NCI-H2107 treated with DMSO at 0.1 percent for 48 hours (cell line): ENCODE results near the gene TXNDC8.
"Not testable (repeated sequence)": the region's sequence is repeated elsewhere in the genome, so short reads cannot be mapped to it uniquely, and the experiment has no call there.

Source experiments
- DNase-seq: peaks from one replicate; lab custom pipeline; 2025; ENCODE audit not compliant: unreplicated experiment; lab: John Stamatoyannopoulos, UW

TXNDC8 gene

GRCh38 chr9:110328763-110329162 is 8.9 kb downstream of the TXNDC8 start:
- no peak for DNase-seq

GRCh38 chr9:110327716-110328115 is 9.9 kb downstream of the TXNDC8 start:
- no peak for DNase-seq

GRCh38 chr9:110323818-110324217 is 13.8 kb downstream of the TXNDC8 start:
- DNase-seq, result no peak

- no peak for DNase-seq
These were observed 16.8 kb downstream of the TXNDC8 start for GRCh38 chr9:110320651-110321445.

GRCh38 chr9:110319781-110320492 is 17.7 kb downstream of the TXNDC8 start:
- no peak for DNase-seq

- DNase-seq, result no peak
These were observed 19.8 kb downstream of the TXNDC8 start for GRCh38 chr9:110317911-110318310.

- no peak for DNase-seq
These were observed 21.2 kb downstream of the TXNDC8 start for GRCh38 chr9:110316261-110317075.

- not testable (repeated sequence) for DNase-seq
These were observed 25.7 kb downstream of the TXNDC8 start for GRCh38 chr9:110311978-110312377.

- DNase-seq, result no peak
These were observed 28.0 kb downstream of the TXNDC8 start for GRCh38 chr9:110309681-110310080.

- DNase-seq, result no peak
These were observed 29.0 kb downstream of the TXNDC8 start for GRCh38 chr9:110308633-110309038.

GRCh38 chr9:110307191-110307590 is 30.5 kb downstream of the TXNDC8 start:
- DNase-seq, result no peak

- no peak for DNase-seq
These were observed 34.5 kb downstream of the TXNDC8 start for GRCh38 chr9:110303133-110303532.

GRCh38 chr9:110298043-110298605 is 39.5 kb downstream of the TXNDC8 start:
- no peak for DNase-seq

- no peak for DNase-seq
These were observed 44.4 kb downstream of the TXNDC8 start for GRCh38 chr9:110293248-110293647.

GRCh38 chr9:110291921-110292557 is 45.6 kb downstream of the TXNDC8 start:
- DNase-seq, result no peak

GRCh38 chr9:110290001-110290400 is 47.7 kb downstream of the TXNDC8 start:
- DNase-seq, result no peak

- no peak for DNase-seq
These were observed 49.2 kb downstream of the TXNDC8 start for GRCh38 chr9:110288503-110288902.

GRCh38 chr9:110287289-110287680 is 50.4 kb downstream of the TXNDC8 start:
- no peak for DNase-seq

- no peak for DNase-seq
These were observed 53.3 kb downstream of the TXNDC8 start for GRCh38 chr9:110284211-110284844.

GRCh38 chr9:110283751-110284150 is 53.9 kb downstream of the TXNDC8 start:
- no peak for DNase-seq
